Vagina (tissue), 2 donors: Measurements from ENCODE around the gene PSAPL1.

Experiments used
- POLR2A ChIP-seq, 2 donors: fragments of 450-650 bp; IDR thresholded peaks; one replicate each; pipeline ENCODE4 v1.6.1; 2017; ENCODE audit warnings: antibody characterized with exemption in 2 of 2, mild to moderate bottlenecking in 2 of 2, moderate library complexity in 2 of 2
- TF ChIP-seq, protein P1 (sequence below), 3 experiments: fragments of 450-650 bp in 2 of 3; fragments of 200-600 bp in 1 of 3; sonication (generic) in 1 of 3; IDR thresholded peaks; one replicate each; pipeline ENCODE4 v1.5.1; 2017 to 2019; ENCODE audit warnings: antibody characterized with exemption in 3 of 3, mild to moderate bottlenecking in 2 of 3, moderate library complexity in 2 of 3

DNA sequence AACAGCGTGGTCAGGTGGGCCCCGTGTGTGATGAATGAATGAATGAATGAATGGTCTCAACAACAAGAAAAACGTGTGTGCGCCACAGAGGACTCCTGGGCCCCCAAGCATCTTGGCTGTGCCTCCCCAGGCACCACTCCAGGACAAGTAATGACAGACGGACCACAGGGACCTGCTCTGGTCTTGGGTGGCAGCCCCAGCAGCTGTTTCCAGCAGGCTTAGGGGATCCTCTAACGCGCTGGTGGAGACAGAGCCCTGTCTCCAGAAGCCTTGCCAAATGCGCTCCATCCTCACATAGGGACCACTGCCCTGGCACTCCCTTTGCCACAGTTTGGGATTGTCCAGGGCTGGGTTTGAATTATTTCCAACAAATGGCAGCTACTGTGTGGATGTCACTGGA lies 39.1 kb downstream of the PSAPL1 start:
- no peak for TF ChIP-seq POLR2A (IDR thresholded peaks at IDR 0.05)
- TF ChIP-seq, protein P1, sequence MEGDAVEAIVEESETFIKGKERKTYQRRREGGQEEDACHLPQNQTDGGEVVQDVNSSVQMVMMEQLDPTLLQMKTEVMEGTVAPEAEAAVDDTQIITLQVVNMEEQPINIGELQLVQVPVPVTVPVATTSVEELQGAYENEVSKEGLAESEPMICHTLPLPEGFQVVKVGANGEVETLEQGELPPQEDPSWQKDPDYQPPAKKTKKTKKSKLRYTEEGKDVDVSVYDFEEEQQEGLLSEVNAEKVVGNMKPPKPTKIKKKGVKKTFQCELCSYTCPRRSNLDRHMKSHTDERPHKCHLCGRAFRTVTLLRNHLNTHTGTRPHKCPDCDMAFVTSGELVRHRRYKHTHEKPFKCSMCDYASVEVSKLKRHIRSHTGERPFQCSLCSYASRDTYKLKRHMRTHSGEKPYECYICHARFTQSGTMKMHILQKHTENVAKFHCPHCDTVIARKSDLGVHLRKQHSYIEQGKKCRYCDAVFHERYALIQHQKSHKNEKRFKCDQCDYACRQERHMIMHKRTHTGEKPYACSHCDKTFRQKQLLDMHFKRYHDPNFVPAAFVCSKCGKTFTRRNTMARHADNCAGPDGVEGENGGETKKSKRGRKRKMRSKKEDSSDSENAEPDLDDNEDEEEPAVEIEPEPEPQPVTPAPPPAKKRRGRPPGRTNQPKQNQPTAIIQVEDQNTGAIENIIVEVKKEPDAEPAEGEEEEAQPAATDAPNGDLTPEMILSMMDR (IDR thresholded peaks at IDR 0.05) = no peak
